Measurements from ENCODE around the gene TIAM1.

The TIAM1 gene

GRCh38 chr21:31141389-31142000 is 202.6 kb downstream of the TIAM1 start:
- Histone ChIP-seq H3F3A (ENCODE audit: control insufficient read depth, insufficient read depth) (no peaks in the 10 kb centered on the region), H3K4me3 (ENCODE audit: low read length) (no peak overlapping the region)

GRCh38 chr21:31140676-31141075 is 203.4 kb downstream of the TIAM1 start:
- H3K9me2 ChIP-seq (replicated peaks; ENCODE audit: control insufficient read depth, low read length), result no peaks in the 10 kb centered on the region
- H4K20me1 ChIP-seq (ENCODE audit: control insufficient read depth, insufficient read depth, low read depth, low read length), result no peaks in the 10 kb centered on the region
- no peaks in the 10 kb centered on the region for H3K9me3 ChIP-seq (ENCODE audit: control insufficient read depth, insufficient read depth, low read length)
- no peaks in the 10 kb centered on the region for H3K27me3 ChIP-seq (ENCODE audit: control insufficient read depth, low read length)
- no peaks in the 10 kb centered on the region for H3K79me2 ChIP-seq (ENCODE audit: control insufficient read depth, low read length)
- TF ChIP-seq CTCF (IDR thresholded peaks at IDR 0.05; ENCODE audit: low read depth, low read length, poor library complexity, severe bottlenecking), result no peak
- no peak for TF ChIP-seq EZH2phosphoT487 (IDR thresholded peaks at IDR 0.05; ENCODE audit: borderline replicate concordance, low read length)
- no peaks in the 10 kb centered on the region for H3K36me3 ChIP-seq (ENCODE audit: control insufficient read depth, low read length)
- H3K27ac ChIP-seq (ENCODE audit: low read depth, low read length), result no peak overlapping the region
- no peak overlapping the region for H3K4me2 ChIP-seq (ENCODE audit: low read length)
- H3F3A ChIP-seq (ENCODE audit: control insufficient read depth, insufficient read depth), result no peaks in the 10 kb centered on the region
- H3K4me1 ChIP-seq (ENCODE audit: control insufficient read depth, low read length), result no peaks in the 10 kb centered on the region
- no peak overlapping the region for H3K4me3 ChIP-seq (ENCODE audit: low read length)

More at GRCh38 chr21:31141389-31142000, 202.6 kb downstream of the TIAM1 start:
- Histone ChIP-seq H3K79me2 (ENCODE audit: control insufficient read depth, low read length) (no peaks in the 10 kb centered on the region), H3K27me3 (ENCODE audit: control insufficient read depth, low read length) (no peaks in the 10 kb centered on the region), H3K27ac (ENCODE audit: low read depth, low read length) (no peak overlapping the region), H3K36me3 (ENCODE audit: control insufficient read depth, low read length) (no peaks in the 10 kb centered on the region), H4K20me1 (ENCODE audit: control insufficient read depth, insufficient read depth, low read depth, low read length) (no peaks in the 10 kb centered on the region), H3K4me1 (ENCODE audit: control insufficient read depth, low read length) (no peaks in the 10 kb centered on the region), H3K9me3 (ENCODE audit: control insufficient read depth, insufficient read depth, low read length) (no peaks in the 10 kb centered on the region), H3K4me2 (ENCODE audit: low read length) (no peak overlapping the region), H3K9me2 (replicated peaks; ENCODE audit: control insufficient read depth, low read length) (no peaks in the 10 kb centered on the region)
- TF ChIP-seq EZH2phosphoT487 (IDR thresholded peaks at IDR 0.05; ENCODE audit: borderline replicate concordance, low read length) (no peak), CTCF (IDR thresholded peaks at IDR 0.05; ENCODE audit: low read depth, low read length, poor library complexity, severe bottlenecking) (no peak)

- TF ChIP-seq EZH2phosphoT487 (IDR thresholded peaks at IDR 0.05; ENCODE audit: borderline replicate concordance, low read length) (no peak), CTCF (IDR thresholded peaks at IDR 0.05; ENCODE audit: low read depth, low read length, poor library complexity, severe bottlenecking) (no peak)
Observed at GRCh38 chr21:31140025-31140424, 204.0 kb downstream of the TIAM1 start.

More at GRCh38 chr21:31140025-31140424, 204.0 kb downstream of the TIAM1 start:
- no peaks in the 10 kb centered on the region for H3K9me3 ChIP-seq (ENCODE audit: control insufficient read depth, insufficient read depth, low read length)
- H3K9me2 ChIP-seq (replicated peaks; ENCODE audit: control insufficient read depth, low read length), result no peaks in the 10 kb centered on the region
- H3K4me3 ChIP-seq (ENCODE audit: low read length), result no peak overlapping the region
- H3K4me2 ChIP-seq (ENCODE audit: low read length), result no peak overlapping the region
- H3K27ac ChIP-seq (ENCODE audit: low read depth, low read length), result no peak overlapping the region
- H3K4me1 ChIP-seq (ENCODE audit: control insufficient read depth, low read length), result no peaks in the 10 kb centered on the region
- no peaks in the 10 kb centered on the region for H3F3A ChIP-seq (ENCODE audit: control insufficient read depth, insufficient read depth)
- no peaks in the 10 kb centered on the region for H3K36me3 ChIP-seq (ENCODE audit: control insufficient read depth, low read length)
- no peaks in the 10 kb centered on the region for H3K79me2 ChIP-seq (ENCODE audit: control insufficient read depth, low read length)
- H4K20me1 ChIP-seq (ENCODE audit: control insufficient read depth, insufficient read depth, low read depth, low read length), result no peaks in the 10 kb centered on the region
- H3K27me3 ChIP-seq (ENCODE audit: control insufficient read depth, low read length), result no peaks in the 10 kb centered on the region

Measured in DOHH2 (cell line).